Right renal cortex interstitium (tissue), 3 donors: ENCODE data around the gene SLC66A2. TPM values are rescaled to one million over a fixed set of nuclear protein-coding genes. Genes with fewer than 3 reads are reported as not detected.

Source experiments
- DNase-seq, 3 donors: peaks; one replicate each; pipeline ENCODE4 v3.0.0-alpha.2; 2013; ENCODE audit warnings: low read depth in 3 of 3, low spot score in 2 of 3
- polyA plus RNA-seq, 3 donors: library from polyadenylated mRNA; unstranded; fragments of 120-200 nt; gene quantifications; one replicate each; pipeline ENCODE4 v1.2.1, GENCODE V29; 2013; ENCODE audit not compliant: insufficient read length in 3 of 3

SLC66A2 gene
- polyA plus RNA-seq, 3 donors: 18.2 to 20.8 (median 20.3) TPM

- DNase-seq: no peak
Measured at GRCh38 chr18:79938196-79938595, 13.3 kb downstream of the SLC66A2 start.

GRCh38 chr18:79937103-79937860 lies 14.2 kb downstream of the SLC66A2 start:
- DNase-seq: no peak

- DNase-seq: no peak
Measured at GRCh38 chr18:79936641-79937040, 14.8 kb downstream of the SLC66A2 start.

GRCh38 chr18:79935925-79936324 lies 15.5 kb downstream of the SLC66A2 start:
- DNase-seq: no peak

GRCh38 chr18:79935499-79935898 lies 16.0 kb downstream of the SLC66A2 start:
- no peak for DNase-seq

- DNase-seq: no peak
Measured at GRCh38 chr18:79935098-79935480, 16.4 kb downstream of the SLC66A2 start.

- no peak for DNase-seq
Measured at GRCh38 chr18:79934311-79935097, 16.9 kb downstream of the SLC66A2 start.

GRCh38 chr18:79933765-79934164 lies 17.7 kb downstream of the SLC66A2 start:
- no peak for DNase-seq

GRCh38 chr18:79932907-79933306 lies 18.5 kb downstream of the SLC66A2 start:
- no peak for DNase-seq

- DNase-seq: no peak
Measured at GRCh38 chr18:79931475-79931874, 20.0 kb downstream of the SLC66A2 start.

GRCh38 chr18:79930020-79930642 lies 21.3 kb downstream of the SLC66A2 start:
- no peak for DNase-seq

GRCh38 chr18:79928563-79928960 lies 22.9 kb downstream of the SLC66A2 start:
- DNase-seq: no peak

GRCh38 chr18:79927607-79928562 lies 23.6 kb downstream of the SLC66A2 start:
- no peak for DNase-seq

- no peak for DNase-seq
Measured at GRCh38 chr18:79926715-79927606, 24.5 kb downstream of the SLC66A2 start.

GRCh38 chr18:79926306-79926705 lies 25.1 kb downstream of the SLC66A2 start:
- DNase-seq: no peak

GRCh38 chr18:79924814-79925731 lies 26.4 kb downstream of the SLC66A2 start:
- no peak for DNase-seq

GRCh38 chr18:79923896-79924585 lies 27.4 kb downstream of the SLC66A2 start:
- no peak for DNase-seq

GRCh38 chr18:79922971-79923411 lies 28.5 kb downstream of the SLC66A2 start:
- no peak for DNase-seq
